Amniotic stem cell (primary cell): ENCODE results near the gene IL4R.

Source experiments
- DNase-seq: peaks from one replicate; lab custom pipeline; 2025; lab: John Stamatoyannopoulos, UW

IL4R gene

GRCh38 chr16:27330542-27330941, 16.8 kb downstream of the IL4R start:
- DNase-seq, result no peak

DNA sequence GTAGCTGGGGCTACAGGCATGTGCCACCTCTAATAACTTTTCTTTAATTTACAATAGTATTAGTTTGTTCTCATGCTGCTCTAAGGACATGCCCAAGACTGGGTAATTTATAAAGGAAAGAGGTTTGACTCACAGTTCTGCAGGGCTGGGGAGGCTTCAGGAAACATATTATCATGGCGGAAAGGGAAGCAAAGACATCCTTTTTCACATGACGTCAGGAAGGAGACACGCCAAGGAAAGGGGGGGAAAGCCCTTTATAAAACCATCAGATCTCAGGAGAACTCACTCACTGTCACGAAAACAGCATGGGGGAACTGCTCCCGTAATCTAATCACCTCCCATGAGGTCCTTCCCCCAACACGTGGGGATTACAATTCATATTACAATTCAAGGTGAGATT, 18.3 kb downstream of the IL4R start:
- no peak for DNase-seq

DNA sequence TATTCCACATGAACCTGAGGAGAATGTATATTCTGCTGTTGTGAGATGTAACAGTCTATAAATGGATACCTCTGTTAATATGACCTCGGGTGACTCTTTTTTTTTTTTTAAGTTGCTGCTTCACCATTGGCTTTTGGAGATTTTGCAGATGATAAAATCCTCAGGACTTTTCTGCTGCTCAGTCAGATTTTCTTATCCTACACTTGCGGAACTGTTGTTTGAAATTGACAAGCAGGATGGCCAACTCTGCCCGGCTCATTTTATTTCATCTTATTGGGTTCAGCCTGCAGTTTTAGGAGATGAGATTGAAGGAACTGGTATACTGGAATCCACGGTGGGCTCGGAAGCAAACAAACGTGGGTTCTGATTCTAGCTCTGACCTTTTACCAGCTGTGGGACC, 19.3 kb downstream of the IL4R start:
- DNase-seq, result no peak

- no peak for DNase-seq
Measured at GRCh38 chr16:27333549-27333948, 19.8 kb downstream of the IL4R start.

- DNase-seq, result no peak
Measured at GRCh38 chr16:27334192-27334764, 20.5 kb downstream of the IL4R start.

DNA sequence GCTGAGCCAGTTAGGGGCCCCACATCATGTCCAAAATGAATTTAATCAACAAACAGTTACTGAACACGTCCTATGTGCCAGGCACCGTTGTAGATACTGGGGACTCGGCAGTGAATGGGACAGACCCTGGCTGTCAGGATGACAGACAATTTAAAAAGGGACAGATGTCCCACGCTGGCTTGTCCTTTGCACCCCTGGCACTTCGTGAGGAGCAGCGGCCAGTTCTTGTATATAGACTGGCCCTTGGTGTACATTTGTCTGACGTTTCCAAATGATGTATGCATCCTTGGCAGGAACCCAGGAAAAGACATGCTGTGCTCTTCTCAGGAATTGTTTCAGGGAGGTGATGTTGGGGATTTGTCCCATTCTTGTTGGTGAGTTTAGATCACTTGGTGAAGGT, 21.1 kb downstream of the IL4R start:
- DNase-seq, result no peak

GRCh38 chr16:27335349-27336053, 21.7 kb downstream of the IL4R start:
- DNase-seq, result no peak

DNA sequence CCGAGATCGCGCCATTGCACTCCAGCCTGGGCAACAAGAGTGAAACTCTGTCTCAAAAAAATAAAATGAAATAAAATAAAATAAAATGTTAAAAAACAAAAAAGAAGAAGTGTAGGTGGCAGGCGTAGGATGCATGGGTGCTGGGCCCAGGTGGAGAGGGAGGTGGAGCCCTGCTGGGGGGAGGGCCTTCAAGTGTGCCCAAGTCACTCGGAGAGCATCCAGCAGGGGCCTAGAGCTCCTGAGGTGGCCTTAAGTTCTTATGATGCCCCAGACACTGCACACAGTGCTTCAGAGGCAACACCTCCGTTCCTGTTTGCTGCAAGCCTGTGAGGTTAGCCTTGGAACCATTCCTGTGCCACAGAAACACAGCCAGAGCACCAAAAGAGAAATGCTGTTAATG, 23.2 kb downstream of the IL4R start:
- no peak for DNase-seq

DNA sequence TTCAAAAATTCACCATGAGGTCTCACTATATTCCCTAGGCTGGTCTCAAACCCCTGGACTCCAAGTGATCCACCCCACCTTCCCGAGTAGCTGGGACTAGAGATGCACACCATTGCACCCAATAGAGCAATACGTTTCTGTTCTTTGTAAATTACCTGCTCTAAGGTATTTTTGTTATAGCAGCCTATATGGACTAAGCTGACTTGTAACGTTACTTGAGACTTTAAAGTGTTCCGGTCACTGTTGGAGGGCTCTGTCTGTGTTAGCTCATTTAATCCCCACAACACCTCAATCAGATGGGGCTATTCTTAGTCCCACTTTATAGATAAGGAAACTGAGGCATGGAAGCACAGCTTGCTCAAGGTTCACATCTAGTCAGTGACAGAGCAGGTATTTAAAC, 25.4 kb downstream of the IL4R start:
- DNase-seq, result no peak

- DNase-seq, result no peak
Measured at GRCh38 chr16:27340654-27341053, 26.9 kb downstream of the IL4R start.

DNA sequence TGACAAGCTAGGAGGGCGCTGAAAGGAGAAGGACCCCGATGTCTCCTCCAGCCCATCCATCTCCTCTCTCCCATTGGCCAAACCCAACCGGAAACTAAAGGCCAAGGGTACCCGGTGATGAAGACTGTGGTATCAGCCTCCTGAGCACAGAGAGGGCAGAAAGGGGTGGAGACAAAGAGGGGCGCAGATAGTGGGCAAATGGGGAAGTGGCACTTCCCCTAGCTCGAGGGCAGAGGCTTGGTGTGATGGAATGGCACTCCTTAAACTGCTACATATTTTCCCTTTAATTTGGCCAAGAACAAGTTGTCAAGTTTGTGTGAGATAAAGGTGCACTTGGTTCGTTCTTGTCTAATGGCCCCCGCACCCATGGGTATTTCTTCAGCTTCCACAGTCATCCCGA, 27.8 kb downstream of the IL4R start:
- DNase-seq, result no peak

- no peak for DNase-seq
Measured at GRCh38 chr16:27341971-27342370, 28.2 kb downstream of the IL4R start.

GRCh38 chr16:27344721-27345120, 30.9 kb downstream of the IL4R start:
- DNase-seq, result no peak

DNA sequence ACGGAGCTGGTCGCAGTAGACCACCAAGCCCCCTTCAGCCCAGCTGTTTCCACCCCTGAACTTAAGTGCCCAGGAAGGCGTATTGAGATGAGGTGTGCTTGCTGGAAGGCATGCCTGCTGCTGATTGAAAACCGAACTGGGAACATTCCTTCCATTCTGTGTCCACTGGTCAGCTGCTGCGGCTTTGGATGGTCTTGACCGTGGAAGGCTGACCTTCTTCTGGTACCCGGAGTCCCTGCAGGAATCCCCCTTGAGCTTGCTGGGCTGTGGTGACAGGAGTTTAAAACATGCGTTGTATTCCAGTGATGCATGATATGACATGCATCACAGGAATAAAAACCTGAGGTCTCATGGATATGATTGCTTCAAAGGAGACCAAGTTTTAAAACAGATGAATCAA, 31.4 kb downstream of the IL4R start:
- no peak for DNase-seq

- no peak for DNase-seq
Measured at GRCh38 chr16:27346819-27347218, 33.0 kb downstream of the IL4R start.

DNA sequence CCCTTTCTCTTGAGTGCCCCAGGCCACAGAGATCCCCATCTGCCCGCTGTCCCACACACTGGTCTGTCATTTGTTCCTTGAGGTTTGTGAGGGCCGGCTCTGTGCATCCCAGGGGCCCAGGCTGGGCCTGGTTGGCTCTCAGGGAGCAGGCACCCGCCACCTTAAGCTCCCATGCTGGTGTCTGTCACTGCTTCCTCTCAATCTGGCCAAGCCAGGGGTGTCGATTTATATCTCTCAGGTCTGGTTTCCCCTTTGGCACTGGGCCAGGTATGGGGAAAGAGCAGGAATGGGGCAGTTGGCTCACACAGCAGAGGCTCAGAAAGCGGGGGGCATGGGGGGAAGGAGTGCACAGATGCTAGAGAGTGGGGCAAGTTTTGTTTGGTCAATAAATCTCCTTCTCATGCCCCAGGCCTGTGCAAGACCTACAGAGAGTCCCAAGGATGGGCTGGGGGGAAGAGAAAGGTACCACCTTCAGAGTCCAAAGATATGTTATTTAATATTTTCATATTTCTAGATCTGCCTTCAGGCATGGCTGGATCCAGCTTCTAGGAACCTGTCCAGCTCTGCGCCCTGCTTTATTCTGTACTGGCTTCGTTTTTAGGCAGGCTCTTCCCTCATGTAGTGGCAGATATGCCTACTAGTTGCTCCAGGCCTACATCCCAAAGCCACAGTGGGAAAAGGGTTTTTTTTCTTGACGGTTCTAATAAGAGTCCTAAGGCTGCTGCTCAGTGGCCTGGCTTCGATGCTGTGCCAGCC, 34.3 kb downstream of the IL4R start:
- no peak for DNase-seq

DNA sequence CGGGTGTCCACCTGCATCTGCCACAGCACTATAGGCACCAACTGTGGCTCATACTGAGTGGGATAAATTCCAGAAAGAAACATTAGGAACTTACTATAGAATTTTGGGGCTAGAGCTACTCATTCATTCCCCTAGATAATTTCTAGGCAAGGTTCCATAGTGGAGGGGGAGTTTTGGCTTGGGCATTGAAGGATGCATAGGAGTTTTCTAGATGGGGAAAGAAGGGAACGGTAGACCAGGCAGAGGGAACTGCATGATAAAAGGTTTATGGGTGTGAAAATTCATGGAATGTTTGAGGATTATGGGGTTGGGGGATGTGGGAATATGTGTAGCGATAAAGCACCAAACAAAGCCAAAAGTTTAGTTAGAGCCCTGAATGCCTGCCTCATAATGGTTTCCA, 35.5 kb downstream of the IL4R start:
- DNase-seq, result no peak

GRCh38 chr16:27350006-27350405, 36.2 kb downstream of the IL4R start:
- DNase-seq, result no peak

DNA sequence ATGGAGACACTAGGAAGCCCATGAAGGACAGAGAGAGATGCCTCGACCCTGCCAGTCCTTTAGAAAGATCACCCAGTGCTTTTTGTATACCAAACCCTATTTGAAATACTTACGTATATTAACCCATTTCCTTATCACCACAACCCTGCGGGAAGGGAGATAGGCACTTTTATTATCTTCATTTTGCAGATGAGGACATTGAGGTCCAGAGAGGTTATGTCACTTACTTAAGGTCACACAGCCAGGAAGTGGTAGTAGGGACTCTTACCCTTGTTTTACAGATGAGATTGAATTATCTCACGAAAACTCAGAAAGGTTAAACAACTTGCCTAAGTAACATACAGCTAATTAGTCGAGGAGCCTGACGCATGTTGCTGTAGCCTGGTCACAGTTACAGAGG, 38.2 kb downstream of the IL4R start:
- DNase-seq, result no peak

GRCh38 chr16:27353853-27354252, 40.1 kb downstream of the IL4R start:
- DNase-seq, result no peak

DNA sequence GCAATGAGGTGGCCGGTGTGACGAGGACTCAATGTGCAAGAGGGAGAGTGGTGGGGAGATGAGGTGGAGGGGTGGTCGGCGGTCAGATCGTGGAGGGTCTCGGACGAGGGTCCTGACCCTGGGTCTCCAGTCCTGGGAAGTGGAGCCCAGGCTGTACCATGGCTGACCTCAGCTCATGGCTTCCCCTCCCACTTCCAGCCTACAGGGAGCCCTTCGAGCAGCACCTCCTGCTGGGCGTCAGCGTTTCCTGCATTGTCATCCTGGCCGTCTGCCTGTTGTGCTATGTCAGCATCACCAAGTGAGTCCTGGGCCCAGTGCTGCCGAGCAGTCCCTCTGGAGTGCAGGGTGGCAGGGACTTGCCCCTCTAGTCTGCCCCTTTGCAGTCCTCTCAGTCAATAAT, 41.8 kb downstream of the IL4R start:
- DNase-seq, result no peak

GRCh38 chr16:27356794-27357193, 43.0 kb downstream of the IL4R start:
- no peak for DNase-seq

- no peak for DNase-seq
Measured at GRCh38 chr16:27359051-27359450, 45.3 kb downstream of the IL4R start.

DNA sequence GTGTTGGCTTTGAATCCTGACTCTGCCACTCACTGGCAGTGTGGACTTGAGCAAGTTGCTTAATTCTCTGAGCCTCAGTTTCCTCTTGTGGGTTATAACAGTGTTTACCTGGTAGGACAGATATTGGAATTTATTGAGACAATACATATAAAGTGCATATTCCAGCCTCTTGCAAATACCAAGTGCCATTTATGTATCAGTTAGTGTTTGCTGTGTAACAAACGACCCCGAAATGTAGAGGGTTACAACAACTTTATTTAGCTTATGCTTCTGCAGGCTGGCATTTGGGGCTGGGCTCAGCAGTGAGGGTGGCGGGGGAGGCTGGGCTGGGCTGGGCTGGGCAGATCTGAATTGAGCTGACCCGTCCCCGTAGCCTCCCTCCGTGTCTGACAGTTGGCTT, 45.8 kb downstream of the IL4R start:
- DNase-seq, result no peak
